Activated CD4-positive, CD25-positive, alpha-beta regulatory T cell treated with anti-CD3 and anti-CD28 coated beads, Interleukin-2, amount 50 U/mL, for 16 hours (primary cell): ENCODE measurements around the gene SORCS2.

Experiments used
- DNase-seq: peaks from one replicate; pipeline ENCODE4 v3.0.0-alpha.2; 2020; ENCODE audit warnings: low read depth, low spot score

The SORCS2 gene

GRCh38 chr4:7631288-7632014 lies 439.1 kb downstream of the SORCS2 start:
- DNase-seq = no peak

- no peak for DNase-seq
These were observed 440.0 kb downstream of the SORCS2 start for GRCh38 chr4:7632341-7632740.

- no peak for DNase-seq
These were observed 440.6 kb downstream of the SORCS2 start for GRCh38 chr4:7632971-7633370.

- no peak for DNase-seq
These were observed 442.4 kb downstream of the SORCS2 start for GRCh38 chr4:7634661-7635251.

- no peak for DNase-seq
These were observed 443.3 kb downstream of the SORCS2 start for GRCh38 chr4:7635445-7636239.

- no peak for DNase-seq
These were observed 443.8 kb downstream of the SORCS2 start for GRCh38 chr4:7636240-7636508.

- DNase-seq = no peak
These were observed 444.8 kb downstream of the SORCS2 start for GRCh38 chr4:7637139-7637538.

GRCh38 chr4:7637971-7638370 lies 445.6 kb downstream of the SORCS2 start:
- no peak for DNase-seq

- DNase-seq = no peak
These were observed 446.2 kb downstream of the SORCS2 start for GRCh38 chr4:7638489-7638888.

GRCh38 chr4:7638984-7639789 lies 446.8 kb downstream of the SORCS2 start:
- DNase-seq = no peak

GRCh38 chr4:7640136-7640535 lies 447.8 kb downstream of the SORCS2 start:
- DNase-seq = no peak

- no peak for DNase-seq
These were observed 449.4 kb downstream of the SORCS2 start for GRCh38 chr4:7641712-7642111.

GRCh38 chr4:7642741-7643458 lies 450.6 kb downstream of the SORCS2 start:
- DNase-seq = no peak

- DNase-seq = no peak
These were observed 452.8 kb downstream of the SORCS2 start for GRCh38 chr4:7645158-7645557.

GRCh38 chr4:7645956-7646355 lies 453.6 kb downstream of the SORCS2 start:
- no peak for DNase-seq

- no peak for DNase-seq
These were observed 454.2 kb downstream of the SORCS2 start for GRCh38 chr4:7646384-7647061.

GRCh38 chr4:7647186-7647585 lies 454.8 kb downstream of the SORCS2 start:
- no peak for DNase-seq

GRCh38 chr4:7647600-7648543 lies 455.5 kb downstream of the SORCS2 start:
- DNase-seq = no peak

- DNase-seq = no peak
These were observed 456.4 kb downstream of the SORCS2 start for GRCh38 chr4:7648544-7649395.
